Myocyte (in vitro differentiated cells): ENCODE data around the gene HMGB4. TPM values are rescaled to one million over a fixed set of nuclear protein-coding genes. Genes with fewer than 3 reads are reported as not detected.

ENCODE experiments used
- DNase-seq: peaks from one replicate; pipeline ENCODE4 v3.0.0-alpha.2; 2012; ENCODE audit warnings: low read depth
- polyA plus RNA-seq: library from polyadenylated mRNA; unstranded; fragments of >200 nt; gene quantifications from one replicate; pipeline ENCODE4 v1.2.1, GENCODE V29; 2012; ENCODE audit warnings: missing spikeins
- total RNA-seq: library from RNA; depleted of rRNA; stranded (reverse); fragments of >200 nt; gene quantifications from 2 replicates; pipeline ENCODE4 v1.2.3, GENCODE V29; 2014

The HMGB4 gene
- not detected in 2 replicates for total RNA-seq
- not detected for polyA plus RNA-seq

- no peak for DNase-seq
Observed at GRCh38 chr1:33863779-33864178, at the start of gene HMGB4. TSS of gene HMGB4 (plus strand) at chr1:33864079. CDS start at chr1:33864192, 113 bp downstream.

- DNase-seq = no peak
Observed at GRCh38 chr1:33814166-33814565, 49.7 kb upstream of the HMGB4 start.

- no peak for DNase-seq
Observed at GRCh38 chr1:33815061-33815460, 48.8 kb upstream of the HMGB4 start.

- DNase-seq = no peak
Observed at GRCh38 chr1:33818071-33818470, 45.8 kb upstream of the HMGB4 start.

GRCh38 chr1:33819290-33819912 lies 44.5 kb upstream of the HMGB4 start:
- DNase-seq = no peak

GRCh38 chr1:33819913-33820311 lies 44.0 kb upstream of the HMGB4 start:
- DNase-seq = no peak

- no peak for DNase-seq
Observed at GRCh38 chr1:33820804-33821203, 43.1 kb upstream of the HMGB4 start.

GRCh38 chr1:33821291-33821690 lies 42.6 kb upstream of the HMGB4 start:
- no peak for DNase-seq

- no peak for DNase-seq
Observed at GRCh38 chr1:33822396-33822795, 41.5 kb upstream of the HMGB4 start.

GRCh38 chr1:33823401-33823800 lies 40.5 kb upstream of the HMGB4 start:
- no peak for DNase-seq

GRCh38 chr1:33823830-33824229 lies 40.0 kb upstream of the HMGB4 start:
- no peak for DNase-seq

GRCh38 chr1:33824321-33824720 lies 39.6 kb upstream of the HMGB4 start:
- no peak for DNase-seq

- DNase-seq = no peak
Observed at GRCh38 chr1:33824971-33825370, 38.9 kb upstream of the HMGB4 start.

- DNase-seq = no peak
Observed at GRCh38 chr1:33825506-33825905, 38.4 kb upstream of the HMGB4 start.

- no peak for DNase-seq
Observed at GRCh38 chr1:33826311-33826710, 37.6 kb upstream of the HMGB4 start.

GRCh38 chr1:33826711-33827110 lies 37.2 kb upstream of the HMGB4 start:
- DNase-seq = no peak

- DNase-seq = no peak
Observed at GRCh38 chr1:33828059-33828458, 35.8 kb upstream of the HMGB4 start.

GRCh38 chr1:33828654-33829053 lies 35.2 kb upstream of the HMGB4 start:
- DNase-seq = no peak

- no peak for DNase-seq
Observed at GRCh38 chr1:33836911-33837310, 27.0 kb upstream of the HMGB4 start.

- DNase-seq = no peak
Observed at GRCh38 chr1:33837635-33838034, 26.2 kb upstream of the HMGB4 start.

GRCh38 chr1:33841494-33841893 lies 22.4 kb upstream of the HMGB4 start:
- no peak for DNase-seq

GRCh38 chr1:33842348-33842747 lies 21.5 kb upstream of the HMGB4 start:
- no peak for DNase-seq

- DNase-seq = no peak
Observed at GRCh38 chr1:33844166-33844565, 19.7 kb upstream of the HMGB4 start.

- no peak for DNase-seq
Observed at GRCh38 chr1:33846861-33847260, 17.0 kb upstream of the HMGB4 start.
